SHP77 treated with DMSO at 0.1 percent for 48 hours (cell line): ENCODE results near the gene XAB2.

Experiments
- DNase-seq: peaks from one replicate; lab custom pipeline; 2025; lab: John Stamatoyannopoulos, UW

XAB2 gene

GRCh38 chr19:7575434-7576040, 53.8 kb downstream of the XAB2 start:
- DNase-seq: no peak

GRCh38 chr19:7570761-7571160, 58.6 kb downstream of the XAB2 start:
- no peak for DNase-seq
